Effector memory CD8-positive, alpha-beta T cell (primary cell): ENCODE data around the gene SHROOM2.
"Not testable (repeated sequence)": the region's sequence is repeated elsewhere in the genome, so short reads cannot be mapped to it uniquely, and the experiment has no call there.

ENCODE experiments used
- ATAC-seq: fragments of 150-1000 bp; cut with Tn5 transposase; replicated peaks from 2 replicates; pipeline ENCODE4 v1.10.0; 2021; ENCODE audit warnings: mild to moderate bottlenecking, moderate library complexity
- DNase-seq, 3 experiments: peaks; one replicate each; pipeline ENCODE4 v3.0.0; 2021
- H3K27ac Mint-ChIP-seq, 2 donors: one replicate each; pipeline ENCODE4 v1.8.0; 2022; ENCODE audit warnings: mild to moderate bottlenecking in 2 of 2, mixed read lengths in 2 of 2, moderate library complexity in 2 of 2
- H3K27me3 Mint-ChIP-seq, 2 donors: one replicate each; pipeline ENCODE4 v1.8.0; 2022; ENCODE audit warnings: mixed read lengths in 2 of 2
- H3K36me3 Mint-ChIP-seq: one replicate; pipeline ENCODE4 v1.8.0; 2022; ENCODE audit warnings: mild to moderate bottlenecking, moderate library complexity, mixed read lengths; ENCODE audit not compliant: insufficient read depth
- H3K4me1 Mint-ChIP-seq, 2 donors: one replicate each; pipeline ENCODE4 v1.8.0; 2022; ENCODE audit warnings: low read depth in 2 of 2, mixed read lengths in 2 of 2
- H3K4me3 Mint-ChIP-seq, 2 donors: one replicate each; pipeline ENCODE4 v1.8.0; 2022; ENCODE audit warnings: mild to moderate bottlenecking in 2 of 2, mixed read lengths in 2 of 2, moderate library complexity in 2 of 2
- H3K9me3 Mint-ChIP-seq, 2 donors: one replicate each; pipeline ENCODE4 v1.8.0; 2022; ENCODE audit warnings: mixed read lengths in 2 of 2

Gene SHROOM2

GRCh38 chrX:9790866-9791265, 4.6 kb downstream of the SHROOM2 start:
- no peak overlapping the region for H3K4me3 Mint-ChIP-seq
- H3K36me3 Mint-ChIP-seq = peaks cover 3% of the 10 kb centered on the region
- H3K9me3 Mint-ChIP-seq = no peaks in the 10 kb centered on the region
- no peaks in the 10 kb centered on the region for H3K4me1 Mint-ChIP-seq
- DNase-seq = no peak
- peaks cover 15 to 33% of the 10 kb centered on the region in 2 donors for H3K27me3 Mint-ChIP-seq
- no peak for ATAC-seq
- H3K27ac Mint-ChIP-seq = no peak overlapping the region

GRCh38 chrX:9794495-9794894, 8.3 kb downstream of the SHROOM2 start:
- Mint-ChIP-seq H3K9me3 (no peaks in the 10 kb centered on the region), H3K4me3 (no peak overlapping the region), H3K27ac (no peak overlapping the region), H3K4me1 (no peaks in the 10 kb centered on the region), H3K27me3 (peaks cover 3 to 38% of the 10 kb centered on the region in 2 donors), H3K36me3 (peaks cover 3% of the 10 kb centered on the region)
- DNase-seq (no peak), ATAC-seq (no peak)

GRCh38 chrX:9797384-9798360, 11.4 kb downstream of the SHROOM2 start:
- no peak overlapping the region for H3K27ac Mint-ChIP-seq
- no peaks in the 10 kb centered on the region for H3K4me1 Mint-ChIP-seq
- no peak overlapping the region for H3K4me3 Mint-ChIP-seq
- H3K27me3 Mint-ChIP-seq = peaks cover 9 to 46% of the 10 kb centered on the region in 2 donors
- H3K9me3 Mint-ChIP-seq = peaks cover 0 to 3% of the 10 kb centered on the region in 2 donors
- ATAC-seq = no peak
- H3K36me3 Mint-ChIP-seq = peaks cover 3% of the 10 kb centered on the region
- no peak for DNase-seq

GRCh38 chrX:9802737-9803136, 16.5 kb downstream of the SHROOM2 start:
- Mint-ChIP-seq H3K9me3 (peaks cover 0 to 3% of the 10 kb centered on the region in 2 donors), H3K27me3 (peaks cover 9 to 14% of the 10 kb centered on the region in 2 donors), H3K36me3 (no peaks in the 10 kb centered on the region), H3K4me3 (no peak overlapping the region), H3K27ac (no peak overlapping the region), H3K4me1 (no peaks in the 10 kb centered on the region)
- no peak for DNase-seq
- ATAC-seq = no peak

GRCh38 chrX:9804444-9804843, 18.2 kb downstream of the SHROOM2 start:
- Mint-ChIP-seq H3K36me3 (no peaks in the 10 kb centered on the region), H3K4me1 (no peaks in the 10 kb centered on the region), H3K4me3 (no peak overlapping the region), H3K9me3 (peaks cover 0 to 3% of the 10 kb centered on the region in 2 donors), H3K27me3 (peaks cover 7 to 9% of the 10 kb centered on the region in 2 donors), H3K27ac (no peak overlapping the region)
- no peak for DNase-seq
- no peak for ATAC-seq

GRCh38 chrX:9805956-9806355, 19.7 kb downstream of the SHROOM2 start:
- Mint-ChIP-seq H3K36me3 (no peaks in the 10 kb centered on the region), H3K27ac (no peak overlapping the region)
- no peak for ATAC-seq

GRCh38 chrX:9807355-9808182, 21.3 kb downstream of the SHROOM2 start:
- DNase-seq (no peak), ATAC-seq (no peak)
- H3K36me3 Mint-ChIP-seq = no peaks in the 10 kb centered on the region
- H3K4me1 Mint-ChIP-seq = no peaks in the 10 kb centered on the region
- H3K27ac Mint-ChIP-seq = no peak overlapping the region
- no peaks in the 10 kb centered on the region for H3K27me3 Mint-ChIP-seq
- no peaks in the 10 kb centered on the region for H3K9me3 Mint-ChIP-seq
- H3K4me3 Mint-ChIP-seq = no peak overlapping the region

More at GRCh38 chrX:9805956-9806355, 19.7 kb downstream of the SHROOM2 start:
- H3K4me3 Mint-ChIP-seq = no peak overlapping the region
- H3K27me3 Mint-ChIP-seq = no peaks in the 10 kb centered on the region
- no peaks in the 10 kb centered on the region for H3K4me1 Mint-ChIP-seq
- H3K9me3 Mint-ChIP-seq = peaks cover 0 to under 1% of the 10 kb centered on the region in 2 donors
- DNase-seq = no peak

GRCh38 chrX:9809876-9810275, 23.6 kb downstream of the SHROOM2 start:
- DNase-seq, H3K4me1 Mint-ChIP-seq, H3K4me3 Mint-ChIP-seq, H3K27ac Mint-ChIP-seq, H3K36me3 Mint-ChIP-seq, ATAC-seq, H3K27me3 Mint-ChIP-seq, H3K9me3 Mint-ChIP-seq: not testable (repeated sequence)

GRCh38 chrX:9811086-9811485, 24.9 kb downstream of the SHROOM2 start:
- H3K27me3 Mint-ChIP-seq, DNase-seq, H3K4me3 Mint-ChIP-seq, H3K4me1 Mint-ChIP-seq, H3K27ac Mint-ChIP-seq, H3K9me3 Mint-ChIP-seq, H3K36me3 Mint-ChIP-seq, ATAC-seq: not testable (repeated sequence)

GRCh38 chrX:9816084-9816700, 30.0 kb downstream of the SHROOM2 start:
- H3K4me3 Mint-ChIP-seq = no peak overlapping the region
- no peaks in the 10 kb centered on the region for H3K36me3 Mint-ChIP-seq
- no peak for ATAC-seq
- no peaks in the 10 kb centered on the region for H3K4me1 Mint-ChIP-seq
- no peak for DNase-seq
- H3K27ac Mint-ChIP-seq = no peak overlapping the region
- H3K9me3 Mint-ChIP-seq = no peaks in the 10 kb centered on the region
- H3K27me3 Mint-ChIP-seq = peaks cover 16 to 20% of the 10 kb centered on the region in 2 donors

GRCh38 chrX:9821572-9821971, 35.3 kb downstream of the SHROOM2 start:
- no peaks in the 10 kb centered on the region for H3K4me1 Mint-ChIP-seq
- no peaks in the 10 kb centered on the region for H3K9me3 Mint-ChIP-seq
- DNase-seq (no peak), ATAC-seq (no peak)
- H3K36me3 Mint-ChIP-seq = no peaks in the 10 kb centered on the region
- H3K4me3 Mint-ChIP-seq = no peak overlapping the region
- H3K27ac Mint-ChIP-seq = no peak overlapping the region
- peaks cover 31 to 33% of the 10 kb centered on the region in 2 donors for H3K27me3 Mint-ChIP-seq

- Mint-ChIP-seq H3K4me1 (no peaks in the 10 kb centered on the region), H3K36me3 (no peaks in the 10 kb centered on the region), H3K27me3 (peaks cover 11 to 26% of the 10 kb centered on the region in 2 donors), H3K27ac (no peak overlapping the region), H3K4me3 (no peak overlapping the region), H3K9me3 (no peaks in the 10 kb centered on the region)
- ATAC-seq (no peak), DNase-seq (no peak)
Observed at GRCh38 chrX:9824554-9824953, 38.3 kb downstream of the SHROOM2 start.

- Mint-ChIP-seq H3K27ac (no peak overlapping the region), H3K9me3 (no peaks in the 10 kb centered on the region), H3K4me1 (no peaks in the 10 kb centered on the region)
Observed at GRCh38 chrX:9825129-9825790, 39.0 kb downstream of the SHROOM2 start.

More at GRCh38 chrX:9825129-9825790, 39.0 kb downstream of the SHROOM2 start:
- ATAC-seq = no peak
- DNase-seq = no peak
- no peak overlapping the region for H3K4me3 Mint-ChIP-seq
- peaks cover 11 to 25% of the 10 kb centered on the region in 2 donors for H3K27me3 Mint-ChIP-seq
- H3K36me3 Mint-ChIP-seq = no peaks in the 10 kb centered on the region
